Lower lobe of right lung (tissue), 2 donors: ENCODE measurements around the gene MPZL1. TPM values are rescaled to one million over a fixed set of nuclear protein-coding genes. Genes with fewer than 3 reads are reported as not detected.

Experiments
- ATAC-seq, 2 donors: fragments of 200-7000 bp; cut with Tn5 transposase; one replicate each; pipeline ENCODE4 v1.9.1; 2020 to 2022; ENCODE audit warnings: mild to moderate bottlenecking in 2 of 2, moderate library complexity in 2 of 2
- DNase-seq: peaks from one replicate; pipeline ENCODE4 v3.0.0-alpha.2; 2020
- H3K27ac ChIP-seq: fragments of 200-600 bp; one replicate; pipeline ENCODE4 v1.8.0; 2022
- H3K27me3 ChIP-seq: fragments of 200-600 bp; one replicate; pipeline ENCODE4 v1.8.0; 2022; ENCODE audit warnings: low read depth
- H3K36me3 ChIP-seq: fragments of 200-600 bp; one replicate; pipeline ENCODE4 v1.8.0; 2022; ENCODE audit warnings: mild to moderate bottlenecking
- H3K4me1 ChIP-seq: fragments of 200-600 bp; one replicate; pipeline ENCODE4 v1.8.0; 2022
- H3K4me3 ChIP-seq: fragments of 200-600 bp; one replicate; pipeline ENCODE4 v1.8.0; 2022; ENCODE audit warnings: mild to moderate bottlenecking
- H3K9me3 ChIP-seq: fragments of 200-600 bp; one replicate; pipeline ENCODE4 v1.8.0; 2022
- CTCF ChIP-seq: fragments of 200-600 bp; IDR thresholded peaks from one replicate; pipeline ENCODE4 v1.8.0; 2022; ENCODE audit warnings: antibody characterized with exemption, mild to moderate bottlenecking
- intact Hi-C: fragments of 100-400 bp; cut with DNase I; formaldehyde crosslinking; loops from one replicate; pipeline ENCODE4 v1.11.0; 2022
- total RNA-seq: library from RNA; stranded (reverse); fragmentation: NEBNext Ultra II Directional; extraction: Animal tissue kit (Norgen Biotek cat#: 25700); gene quantifications from one replicate; pipeline ENCODE4 v1.2.1, GENCODE V29; 2021
- donor health status: DM: no; HTN: yes; CAD: no; lungs with severe emphysema.

MPZL1 gene
- total RNA-seq, 1 donor from 2014 or later: 85.9 TPM

DNA sequence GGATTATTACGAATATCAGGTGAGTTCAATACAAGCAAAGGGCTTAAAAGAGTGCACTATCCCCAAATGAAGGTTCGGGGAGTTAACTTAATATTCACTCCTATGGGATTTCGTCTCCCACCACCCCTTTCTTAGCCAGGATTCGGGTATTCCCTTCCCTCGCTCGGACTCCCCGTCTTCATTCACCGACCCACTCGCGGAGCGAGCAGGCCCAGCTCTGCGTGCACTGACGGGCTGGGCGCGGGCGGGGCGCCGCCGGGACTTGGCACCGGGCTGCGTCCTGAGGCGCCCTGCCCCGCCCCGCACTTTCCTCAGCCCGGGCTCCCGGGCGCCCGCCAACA lies 7.7 kb upstream of the MPZL1 start:
- Histone ChIP-seq H3K27me3 (no peaks in the 10 kb centered on the region), H3K4me1 (peaks cover 14% of the 10 kb centered on the region), H3K27ac (peak overlapping the region; percentile 86), H3K9me3 (no peaks in the 10 kb centered on the region), H3K36me3 (no peaks in the 10 kb centered on the region), H3K4me3 (peak overlapping the region; percentile 68)
- intact Hi-C loops: no loop called here
- ATAC-seq: peak; percentile 91 to 94
- DNase-seq: no peak
- no peak for TF ChIP-seq CTCF

DNA sequence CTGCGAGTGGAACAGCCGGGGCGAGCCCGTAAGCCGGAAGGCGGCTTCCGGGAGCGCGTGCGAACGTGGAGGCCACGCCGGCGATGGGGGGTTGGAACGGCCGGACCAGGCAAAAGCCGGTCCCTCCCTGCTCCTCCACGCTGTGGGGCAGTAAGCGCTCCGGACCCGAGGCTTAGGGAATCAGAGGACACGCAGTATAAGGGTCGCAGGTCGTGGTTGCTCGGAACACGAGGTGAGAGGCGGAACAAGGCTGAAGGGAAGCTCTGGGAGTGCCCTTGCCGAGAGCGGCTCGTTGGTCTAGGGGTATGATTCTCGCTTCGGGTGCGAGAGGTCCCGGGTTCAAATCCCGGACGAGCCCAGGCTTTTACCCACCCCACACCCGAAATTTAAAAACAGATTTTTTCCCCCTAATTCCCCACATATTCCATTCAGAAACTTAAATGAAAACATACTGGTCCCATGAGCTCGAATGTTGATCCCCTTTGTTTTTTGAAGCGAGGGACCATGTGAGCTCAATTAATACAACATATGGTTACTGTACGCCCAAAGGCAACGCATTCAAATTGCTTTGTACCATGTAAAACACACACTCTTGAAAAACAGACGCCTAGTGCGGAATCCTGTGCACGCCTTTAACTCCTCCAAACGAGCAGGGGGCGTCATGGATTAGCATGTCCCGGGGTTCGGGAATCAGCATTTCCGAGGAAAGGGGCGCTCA lies 7.2 kb upstream of the MPZL1 start:
- no peaks in the 10 kb centered on the region for H3K36me3 ChIP-seq
- peak overlapping the region; percentile 68 for H3K4me3 ChIP-seq
- intact Hi-C loops: no loop called here
- no peak for TF ChIP-seq CTCF
- H3K9me3 ChIP-seq: no peaks in the 10 kb centered on the region
- H3K27ac ChIP-seq: peak overlapping the region; percentile 86
- DNase-seq (peak; percentile 91), ATAC-seq (peak; percentile 87 to 88)
- H3K4me1 ChIP-seq: peaks cover 14% of the 10 kb centered on the region
- H3K27me3 ChIP-seq: no peaks in the 10 kb centered on the region

DNA sequence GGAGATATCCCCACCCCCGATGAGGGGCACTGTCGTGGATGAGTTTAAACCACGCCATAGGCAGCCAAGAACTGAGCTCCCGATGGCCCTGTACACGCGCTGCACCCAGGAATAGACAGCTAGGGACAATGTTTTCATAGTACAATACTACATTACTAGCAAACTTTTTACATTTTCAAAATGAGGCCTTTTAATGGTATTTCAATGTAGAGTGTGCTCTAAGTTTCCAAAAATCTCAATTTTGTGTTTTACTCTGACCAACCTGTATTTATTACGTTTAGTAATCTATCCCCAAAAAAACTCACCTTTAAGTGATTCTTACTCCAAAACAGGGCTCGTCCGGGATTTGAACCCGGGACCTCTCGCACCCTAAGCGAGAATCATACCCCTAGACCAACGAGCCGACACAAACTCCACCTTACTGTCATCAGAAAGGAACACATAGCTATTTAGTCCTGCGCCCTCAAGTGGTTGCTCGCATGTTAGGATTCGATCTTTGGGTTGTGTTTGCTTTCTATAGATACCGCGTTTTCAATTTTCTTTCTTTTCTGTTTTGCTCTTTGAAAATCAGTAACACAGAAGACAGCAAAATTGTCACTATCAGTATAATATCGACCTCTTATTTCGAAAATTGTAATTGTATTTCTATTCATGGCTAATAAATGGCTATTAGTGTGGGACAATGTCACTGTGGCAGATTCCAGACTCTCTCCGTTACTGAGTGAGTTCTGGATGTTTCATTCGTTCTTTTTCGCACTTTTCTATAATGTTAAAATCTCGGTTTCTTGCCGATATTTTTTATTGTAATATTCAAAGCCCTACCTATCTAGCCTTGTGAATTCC lies 6.4 kb upstream of the MPZL1 start:
- peak; percentile 80 for TF ChIP-seq CTCF
- intact Hi-C loops: no loop called here
- peak; percentile 81 to 83 for ATAC-seq

GRCh38 chr1:167716000-167716271 lies 5.8 kb upstream of the MPZL1 start:
- intact Hi-C loops: no loop called here

More for the DNA sequence above, 6.4 kb upstream of the MPZL1 start:
- peak overlapping the region; percentile 68 for H3K4me3 ChIP-seq
- no peaks in the 10 kb centered on the region for H3K27me3 ChIP-seq
- peak overlapping the region; percentile 86 for H3K27ac ChIP-seq
- peak; percentile 78 for DNase-seq
- peaks cover 18% of the 10 kb centered on the region for H3K4me1 ChIP-seq
- H3K9me3 ChIP-seq: no peaks in the 10 kb centered on the region
- no peaks in the 10 kb centered on the region for H3K36me3 ChIP-seq

DNA sequence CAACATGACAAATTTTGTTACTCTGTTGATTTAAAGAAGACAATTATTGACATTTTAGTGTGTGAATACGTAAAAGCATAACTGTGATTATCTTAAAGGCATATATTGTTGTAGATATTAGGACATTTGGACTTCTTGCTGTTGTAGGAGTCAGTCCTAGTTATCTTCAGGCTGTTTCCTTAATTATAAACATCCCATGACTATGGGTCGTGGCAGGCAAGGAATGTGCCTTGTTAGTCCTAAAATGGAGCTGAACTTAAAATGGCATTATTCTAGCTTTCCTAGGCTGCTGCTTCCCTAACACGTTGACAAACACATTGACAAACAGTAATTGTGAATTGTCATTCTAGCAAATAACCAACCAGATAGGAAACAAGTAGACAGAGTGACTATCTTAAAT lies 4.4 kb upstream of the MPZL1 start:
- H3K4me1 ChIP-seq: peaks cover 26% of the 10 kb centered on the region
- no peaks in the 10 kb centered on the region for H3K9me3 ChIP-seq
- intact Hi-C loops: no loop called here
- H3K27ac ChIP-seq: no peak overlapping the region
- ATAC-seq (no peak), DNase-seq (no peak)
- no peak overlapping the region for H3K4me3 ChIP-seq
- no peaks in the 10 kb centered on the region for H3K36me3 ChIP-seq
- no peaks in the 10 kb centered on the region for H3K27me3 ChIP-seq
- no peak for TF ChIP-seq CTCF

More at GRCh38 chr1:167716000-167716271, 5.8 kb upstream of the MPZL1 start:
- Histone ChIP-seq H3K4me1 (peaks cover 21% of the 10 kb centered on the region), H3K36me3 (no peaks in the 10 kb centered on the region), H3K9me3 (no peaks in the 10 kb centered on the region), H3K4me3 (peak overlapping the region; percentile 68), H3K27me3 (no peaks in the 10 kb centered on the region), H3K27ac (peak overlapping the region; percentile 86)
- no peak for TF ChIP-seq CTCF
- ATAC-seq: no peak
- no peak for DNase-seq
